SK-N-SH treated with all-trans-retinoic acid at 6 μM for 48 hours (cell line): ENCODE measurements around the gene RET.

Experiments
- ATAC-seq: fragments of 200-7000 bp; cut with Tn5 transposase; 3 replicates; pipeline ENCODE4 v1.9.1; 2020; ENCODE audit warnings: mild to moderate bottlenecking, moderate library complexity
- ARNTL ChIP-seq: fragments of 450-650 bp; formaldehyde crosslinking; IDR thresholded peaks from 2 replicates; pipeline ENCODE4 v1.5.0; 2020; ENCODE audit warnings: low read depth, mild to moderate bottlenecking, moderate library complexity, borderline replicate concordance
- GLIS3 ChIP-seq: fragments of 250-450 bp; sonication (Bioruptor Pico); IDR thresholded peaks from 2 replicates; pipeline ENCODE4 v1.5.0; 2020; ENCODE audit warnings: mild to moderate bottlenecking, moderate library complexity
- OSR1 ChIP-seq: fragments of 250-450 bp; sonication (Bioruptor Pico); IDR thresholded peaks from 2 replicates; pipeline ENCODE4 v1.8.0; 2022; ENCODE audit warnings: moderate library complexity, mild to moderate bottlenecking, inconsistent platforms
- PPARA ChIP-seq: fragments of 250-450 bp; sonication (Bioruptor Pico); IDR thresholded peaks from 2 replicates; pipeline ENCODE4 v1.5.0; 2020; ENCODE audit warnings: mild to moderate bottlenecking, borderline replicate concordance
- RARB ChIP-seq: fragments of 250-450 bp; sonication (Bioruptor Pico); IDR thresholded peaks from 2 replicates; pipeline ENCODE4 v1.8.0; 2021; ENCODE audit warnings: mild to moderate bottlenecking, moderate library complexity
- SNAI2 ChIP-seq: fragments of 250-450 bp; sonication (Bioruptor Pico); IDR thresholded peaks from 2 replicates; pipeline ENCODE4 v1.5.0; 2020; ENCODE audit warnings: mild to moderate bottlenecking, moderate library complexity
- ZFP30 ChIP-seq: fragments of 450-650 bp; formaldehyde crosslinking; IDR thresholded peaks from 2 replicates; pipeline ENCODE4 v1.5.0; 2022; ENCODE audit warnings: mild to moderate bottlenecking, moderate library complexity
- ZNF565 ChIP-seq: fragments of 450-650 bp; formaldehyde crosslinking; conservative IDR thresholded peaks from 2 replicates; pipeline ENCODE4 v1.5.0; 2020; ENCODE audit warnings: low read depth, mild to moderate bottlenecking, moderate library complexity
- ZNF70 ChIP-seq: fragments of 450-650 bp; formaldehyde crosslinking; IDR thresholded peaks from 2 replicates; pipeline ENCODE4 v1.5.0; 2020; ENCODE audit warnings: mild to moderate bottlenecking, moderate library complexity
- ZNF8 ChIP-seq: fragments of 450-650 bp; formaldehyde crosslinking; IDR thresholded peaks from 2 replicates; pipeline ENCODE4 v1.5.0; 2020; ENCODE audit warnings: mild to moderate bottlenecking, moderate library complexity
- TF ChIP-seq, protein P1 (sequence below): fragments of 250-450 bp; sonication (Bioruptor Pico); IDR thresholded peaks from 2 replicates; pipeline ENCODE4 v1.5.1; 2020; ENCODE audit warnings: low read depth, mild to moderate bottlenecking, moderate library complexity
- TF ChIP-seq, protein P2 (sequence below): fragments of 250-450 bp; sonication (Bioruptor Pico); IDR thresholded peaks from 2 replicates; pipeline ENCODE4 v1.5.0; 2020; ENCODE audit warnings: mild to moderate bottlenecking, moderate library complexity
- TF ChIP-seq, protein P3 (sequence below): fragments of 250-450 bp; sonication (Bioruptor Pico); IDR thresholded peaks from 2 replicates; pipeline ENCODE4 v1.8.0; 2021; ENCODE audit warnings: low read depth, mild to moderate bottlenecking, moderate library complexity, borderline replicate concordance
- TF ChIP-seq, protein P4 (sequence below): fragments of 250-450 bp; sonication (Bioruptor Pico); IDR thresholded peaks from 2 replicates; pipeline ENCODE4 v1.8.0; 2020; ENCODE audit warnings: mild to moderate bottlenecking, moderate library complexity, borderline replicate concordance
- TF ChIP-seq, protein P5 (sequence below): fragments of 250-450 bp; sonication (Bioruptor Pico); IDR thresholded peaks from 2 replicates; pipeline ENCODE4 v1.5.1; 2021; ENCODE audit warnings: mild to moderate bottlenecking, moderate library complexity

RET gene

DNA sequence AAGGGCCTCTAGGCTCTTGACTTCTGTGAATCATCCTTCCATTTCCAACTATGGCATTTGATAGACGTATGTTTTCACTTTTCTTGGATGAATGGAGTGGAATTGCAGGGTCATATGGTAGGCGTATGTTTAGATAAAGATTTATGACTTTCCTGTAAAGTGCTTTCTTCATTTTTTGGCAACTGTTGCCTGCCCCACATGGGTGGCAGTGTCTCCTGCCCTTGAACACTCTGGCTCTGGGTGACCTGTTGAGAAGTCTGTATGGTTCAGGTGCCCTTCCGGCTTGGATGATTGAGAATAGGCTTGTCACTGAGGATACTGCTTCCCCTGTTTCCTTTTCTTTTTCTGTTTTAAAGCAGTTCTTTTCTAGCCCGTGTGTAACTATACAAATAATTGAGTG is 23.1 kb downstream of the RET start (continued):
- TF ChIP-seq, protein P1, sequence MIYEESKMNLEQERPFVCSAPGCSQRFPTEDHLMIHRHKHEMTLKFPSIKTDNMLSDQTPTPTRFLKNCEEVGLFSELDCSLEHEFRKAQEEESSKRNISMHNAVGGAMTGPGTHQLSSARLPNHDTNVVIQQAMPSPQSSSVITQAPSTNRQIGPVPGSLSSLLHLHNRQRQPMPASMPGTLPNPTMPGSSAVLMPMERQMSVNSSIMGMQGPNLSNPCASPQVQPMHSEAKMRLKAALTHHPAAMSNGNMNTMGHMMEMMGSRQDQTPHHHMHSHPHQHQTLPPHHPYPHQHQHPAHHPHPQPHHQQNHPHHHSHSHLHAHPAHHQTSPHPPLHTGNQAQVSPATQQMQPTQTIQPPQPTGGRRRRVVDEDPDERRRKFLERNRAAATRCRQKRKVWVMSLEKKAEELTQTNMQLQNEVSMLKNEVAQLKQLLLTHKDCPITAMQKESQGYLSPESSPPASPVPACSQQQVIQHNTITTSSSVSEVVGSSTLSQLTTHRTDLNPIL = no peak
- no peak for TF ChIP-seq ZNF565 (CRISPR knock-in tag)
- no peak for TF ChIP-seq PPARA (CRISPR knock-in tag)
- no peak for TF ChIP-seq ZFP30 (CRISPR knock-in tag)

DNA sequence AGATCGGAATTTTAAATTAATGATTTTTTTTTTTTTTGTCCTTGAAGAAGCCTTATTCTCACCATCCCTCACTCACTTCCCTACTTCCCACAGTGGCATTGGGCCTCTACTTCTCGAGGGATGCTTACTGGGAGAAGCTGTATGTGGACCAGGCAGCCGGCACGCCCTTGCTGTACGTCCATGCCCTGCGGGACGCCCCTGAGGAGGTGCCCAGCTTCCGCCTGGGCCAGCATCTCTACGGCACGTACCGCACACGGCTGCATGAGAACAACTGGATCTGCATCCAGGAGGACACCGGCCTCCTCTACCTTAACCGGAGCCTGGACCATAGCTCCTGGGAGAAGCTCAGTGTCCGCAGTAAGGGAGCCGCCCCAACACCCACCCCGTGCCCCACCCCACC is 23.5 kb downstream of the RET start:
- no peak for ATAC-seq
- TF ChIP-seq, protein P2, sequence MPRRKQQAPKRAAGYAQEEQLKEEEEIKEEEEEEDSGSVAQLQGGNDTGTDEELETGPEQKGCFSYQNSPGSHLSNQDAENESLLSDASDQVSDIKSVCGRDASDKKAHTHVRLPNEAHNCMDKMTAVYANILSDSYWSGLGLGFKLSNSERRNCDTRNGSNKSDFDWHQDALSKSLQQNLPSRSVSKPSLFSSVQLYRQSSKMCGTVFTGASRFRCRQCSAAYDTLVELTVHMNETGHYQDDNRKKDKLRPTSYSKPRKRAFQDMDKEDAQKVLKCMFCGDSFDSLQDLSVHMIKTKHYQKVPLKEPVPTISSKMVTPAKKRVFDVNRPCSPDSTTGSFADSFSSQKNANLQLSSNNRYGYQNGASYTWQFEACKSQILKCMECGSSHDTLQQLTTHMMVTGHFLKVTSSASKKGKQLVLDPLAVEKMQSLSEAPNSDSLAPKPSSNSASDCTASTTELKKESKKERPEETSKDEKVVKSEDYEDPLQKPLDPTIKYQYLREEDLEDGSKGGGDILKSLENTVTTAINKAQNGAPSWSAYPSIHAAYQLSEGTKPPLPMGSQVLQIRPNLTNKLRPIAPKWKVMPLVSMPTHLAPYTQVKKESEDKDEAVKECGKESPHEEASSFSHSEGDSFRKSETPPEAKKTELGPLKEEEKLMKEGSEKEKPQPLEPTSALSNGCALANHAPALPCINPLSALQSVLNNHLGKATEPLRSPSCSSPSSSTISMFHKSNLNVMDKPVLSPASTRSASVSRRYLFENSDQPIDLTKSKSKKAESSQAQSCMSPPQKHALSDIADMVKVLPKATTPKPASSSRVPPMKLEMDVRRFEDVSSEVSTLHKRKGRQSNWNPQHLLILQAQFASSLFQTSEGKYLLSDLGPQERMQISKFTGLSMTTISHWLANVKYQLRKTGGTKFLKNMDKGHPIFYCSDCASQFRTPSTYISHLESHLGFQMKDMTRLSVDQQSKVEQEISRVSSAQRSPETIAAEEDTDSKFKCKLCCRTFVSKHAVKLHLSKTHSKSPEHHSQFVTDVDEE = no peak
- TF ChIP-seq, protein P3, sequence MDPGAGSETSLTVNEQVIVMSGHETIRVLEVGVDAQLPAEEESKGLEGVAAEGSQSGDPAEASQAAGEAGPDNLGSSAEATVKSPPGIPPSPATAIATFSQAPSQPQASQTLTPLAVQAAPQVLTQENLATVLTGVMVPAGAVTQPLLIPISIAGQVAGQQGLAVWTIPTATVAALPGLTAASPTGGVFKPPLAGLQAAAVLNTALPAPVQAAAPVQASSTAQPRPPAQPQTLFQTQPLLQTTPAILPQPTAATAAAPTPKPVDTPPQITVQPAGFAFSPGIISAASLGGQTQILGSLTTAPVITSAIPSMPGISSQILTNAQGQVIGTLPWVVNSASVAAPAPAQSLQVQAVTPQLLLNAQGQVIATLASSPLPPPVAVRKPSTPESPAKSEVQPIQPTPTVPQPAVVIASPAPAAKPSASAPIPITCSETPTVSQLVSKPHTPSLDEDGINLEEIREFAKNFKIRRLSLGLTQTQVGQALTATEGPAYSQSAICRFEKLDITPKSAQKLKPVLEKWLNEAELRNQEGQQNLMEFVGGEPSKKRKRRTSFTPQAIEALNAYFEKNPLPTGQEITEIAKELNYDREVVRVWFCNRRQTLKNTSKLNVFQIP (CRISPR knock-in tag) = no peak
- TF ChIP-seq SNAI2 (CRISPR knock-in tag) (no peak), RARB (CRISPR knock-in tag) (no peak), ZFP30 (CRISPR knock-in tag) (no peak), ZNF8 (no peak), ZNF565 (CRISPR knock-in tag) (no peak)
- TF ChIP-seq, protein P4, sequence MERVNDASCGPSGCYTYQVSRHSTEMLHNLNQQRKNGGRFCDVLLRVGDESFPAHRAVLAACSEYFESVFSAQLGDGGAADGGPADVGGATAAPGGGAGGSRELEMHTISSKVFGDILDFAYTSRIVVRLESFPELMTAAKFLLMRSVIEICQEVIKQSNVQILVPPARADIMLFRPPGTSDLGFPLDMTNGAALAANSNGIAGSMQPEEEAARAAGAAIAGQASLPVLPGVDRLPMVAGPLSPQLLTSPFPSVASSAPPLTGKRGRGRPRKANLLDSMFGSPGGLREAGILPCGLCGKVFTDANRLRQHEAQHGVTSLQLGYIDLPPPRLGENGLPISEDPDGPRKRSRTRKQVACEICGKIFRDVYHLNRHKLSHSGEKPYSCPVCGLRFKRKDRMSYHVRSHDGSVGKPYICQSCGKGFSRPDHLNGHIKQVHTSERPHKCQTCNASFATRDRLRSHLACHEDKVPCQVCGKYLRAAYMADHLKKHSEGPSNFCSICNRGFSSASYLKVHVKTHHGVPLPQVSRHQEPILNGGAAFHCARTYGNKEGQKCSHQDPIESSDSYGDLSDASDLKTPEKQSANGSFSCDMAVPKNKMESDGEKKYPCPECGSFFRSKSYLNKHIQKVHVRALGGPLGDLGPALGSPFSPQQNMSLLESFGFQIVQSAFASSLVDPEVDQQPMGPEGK = no peak
- TF ChIP-seq, protein P5, sequence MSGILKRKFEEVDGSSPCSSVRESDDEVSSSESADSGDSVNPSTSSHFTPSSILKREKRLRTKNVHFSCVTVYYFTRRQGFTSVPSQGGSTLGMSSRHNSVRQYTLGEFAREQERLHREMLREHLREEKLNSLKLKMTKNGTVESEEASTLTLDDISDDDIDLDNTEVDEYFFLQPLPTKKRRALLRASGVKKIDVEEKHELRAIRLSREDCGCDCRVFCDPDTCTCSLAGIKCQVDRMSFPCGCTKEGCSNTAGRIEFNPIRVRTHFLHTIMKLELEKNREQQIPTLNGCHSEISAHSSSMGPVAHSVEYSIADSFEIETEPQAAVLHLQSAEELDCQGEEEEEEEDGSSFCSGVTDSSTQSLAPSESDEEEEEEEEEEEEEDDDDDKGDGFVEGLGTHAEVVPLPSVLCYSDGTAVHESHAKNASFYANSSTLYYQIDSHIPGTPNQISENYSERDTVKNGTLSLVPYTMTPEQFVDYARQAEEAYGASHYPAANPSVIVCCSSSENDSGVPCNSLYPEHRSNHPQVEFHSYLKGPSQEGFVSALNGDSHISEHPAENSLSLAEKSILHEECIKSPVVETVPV (CRISPR knock-in tag) = no peak

DNA sequence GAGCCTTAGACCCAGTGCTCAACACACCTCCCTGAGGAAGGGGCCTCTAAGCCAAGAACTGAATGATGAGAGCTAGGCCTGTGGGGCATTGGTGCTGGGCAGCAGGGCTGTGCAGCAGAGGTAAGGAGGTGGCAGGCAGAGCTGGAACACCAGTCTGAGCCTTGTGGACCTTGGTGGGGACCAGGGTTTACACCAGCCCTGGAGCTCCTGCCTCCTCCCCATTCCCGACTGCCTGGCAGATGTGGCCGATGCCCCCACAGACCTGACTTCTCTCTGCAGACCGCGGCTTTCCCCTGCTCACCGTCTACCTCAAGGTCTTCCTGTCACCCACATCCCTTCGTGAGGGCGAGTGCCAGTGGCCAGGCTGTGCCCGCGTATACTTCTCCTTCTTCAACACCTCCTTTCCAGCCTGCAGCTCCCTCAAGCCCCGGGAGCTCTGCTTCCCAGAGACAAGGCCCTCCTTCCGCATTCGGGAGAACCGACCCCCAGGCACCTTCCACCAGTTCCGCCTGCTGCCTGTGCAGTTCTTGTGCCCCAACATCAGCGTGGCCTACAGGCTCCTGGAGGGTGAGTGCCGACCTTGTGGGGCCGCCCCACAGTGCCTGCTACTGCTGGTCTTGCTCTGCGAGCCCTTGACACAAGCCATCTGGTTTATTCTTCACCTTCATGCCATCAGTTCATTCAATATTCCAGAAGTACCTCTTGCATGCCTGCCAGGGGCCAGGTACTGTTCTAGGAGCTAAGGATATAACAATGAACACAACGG is 25.4 kb downstream of the RET start:
- no peak for ATAC-seq

More for the DNA sequence above, 25.4 kb downstream of the RET start:
- TF ChIP-seq ARNTL (CRISPR knock-in tag) (no peak), OSR1 (CRISPR knock-in tag) (no peak), GLIS3 (CRISPR knock-in tag) (no peak), SNAI2 (CRISPR knock-in tag) (no peak), ZNF565 (CRISPR knock-in tag) (no peak), ZNF70 (CRISPR knock-in tag) (no peak), PPARA (CRISPR knock-in tag) (no peak), RARB (CRISPR knock-in tag) (no peak), ZNF8 (no peak)
- TF ChIP-seq, protein P2 = no peak
- TF ChIP-seq, protein P1 = no peak
